ENCODE results near the gene GDA.
"Not testable (repeated sequence)": the region's sequence is repeated elsewhere in the genome, so short reads cannot be mapped to it uniquely, and the experiment has no call there.

GDA gene

GRCh38 chr9:72270359-72270758 lies 121.1 kb downstream of the GDA start:
- H3K9me3 ChIP-seq (ENCODE audit: control insufficient read depth, low read length); H3K36me3 ChIP-seq (ENCODE audit: control insufficient read depth, insufficient read depth, low read length); H3K27me3 ChIP-seq (ENCODE audit: control insufficient read depth, insufficient read depth, low read length, poor library complexity, severe bottlenecking); H3K4me1 ChIP-seq (ENCODE audit: control insufficient read depth, insufficient read depth, low read length); H3K4me3 ChIP-seq (ENCODE audit: insufficient read depth, low read depth, low read length); H3K27ac ChIP-seq (ENCODE audit: insufficient read depth, low read depth, low read length, poor library complexity, severe bottlenecking): not testable (repeated sequence)
- WGBS, 2 experiments = 87 to 95% methylated on average over 3 of the region's 3 CpGs

GRCh38 chr9:72271613-72272478 lies 122.6 kb downstream of the GDA start:
- Histone ChIP-seq H3K36me3 (ENCODE audit: control insufficient read depth, insufficient read depth, low read length) (no peaks in the 10 kb centered on the region), H3K27ac (ENCODE audit: insufficient read depth, low read depth, low read length, poor library complexity, severe bottlenecking) (no peak overlapping the region), H3K4me1 (ENCODE audit: control insufficient read depth, insufficient read depth, low read length) (no peaks in the 10 kb centered on the region), H3K27me3 (ENCODE audit: control insufficient read depth, insufficient read depth, low read length, poor library complexity, severe bottlenecking) (no peaks in the 10 kb centered on the region), H3K4me3 (ENCODE audit: insufficient read depth, low read depth, low read length) (no peak overlapping the region), H3K9me3 (ENCODE audit: control insufficient read depth, low read length) (no peaks in the 10 kb centered on the region)
- WGBS, 2 experiments = 57 to 65% methylated on average over 7 to 9 of the region's 9 CpGs

GRCh38 chr9:72274441-72274840 lies 125.2 kb downstream of the GDA start:
- Histone ChIP-seq H3K4me1 (ENCODE audit: control insufficient read depth, insufficient read depth, low read length) (no peaks in the 10 kb centered on the region), H3K36me3 (ENCODE audit: control insufficient read depth, insufficient read depth, low read length) (no peaks in the 10 kb centered on the region), H3K9me3 (ENCODE audit: control insufficient read depth, low read length) (no peaks in the 10 kb centered on the region), H3K27me3 (ENCODE audit: control insufficient read depth, insufficient read depth, low read length, poor library complexity, severe bottlenecking) (no peaks in the 10 kb centered on the region), H3K4me3 (ENCODE audit: insufficient read depth, low read depth, low read length) (no peak overlapping the region), H3K27ac (ENCODE audit: insufficient read depth, low read depth, low read length, poor library complexity, severe bottlenecking) (no peak overlapping the region)
- WGBS, 2 experiments = 80 to 87% methylated on average over 4 of the region's 4 CpGs

GRCh38 chr9:72274916-72275315 lies 125.7 kb downstream of the GDA start:
- H3K4me3 ChIP-seq (ENCODE audit: insufficient read depth, low read depth, low read length) = no peak overlapping the region
- H3K36me3 ChIP-seq (ENCODE audit: control insufficient read depth, insufficient read depth, low read length) = no peaks in the 10 kb centered on the region
- no peak overlapping the region for H3K27ac ChIP-seq (ENCODE audit: insufficient read depth, low read depth, low read length, poor library complexity, severe bottlenecking)
- H3K27me3 ChIP-seq (ENCODE audit: control insufficient read depth, insufficient read depth, low read length, poor library complexity, severe bottlenecking) = no peaks in the 10 kb centered on the region
- H3K4me1 ChIP-seq (ENCODE audit: control insufficient read depth, insufficient read depth, low read length) = no peaks in the 10 kb centered on the region
- 92 to 93% methylated on average over 3 of the region's 3 CpGs for WGBS, 2 experiments
- H3K9me3 ChIP-seq (ENCODE audit: control insufficient read depth, low read length) = no peaks in the 10 kb centered on the region

- H3K4me3 ChIP-seq (ENCODE audit: insufficient read depth, low read depth, low read length) = no peak overlapping the region
- 92 to 93% methylated on average over 1 of the region's 1 CpG for WGBS, 2 experiments
- H3K36me3 ChIP-seq (ENCODE audit: control insufficient read depth, insufficient read depth, low read length) = no peaks in the 10 kb centered on the region
These were observed 127.2 kb downstream of the GDA start for GRCh38 chr9:72276429-72276828.

GRCh38 chr9:72278959-72279358 lies 129.7 kb downstream of the GDA start:
- Histone ChIP-seq H3K36me3 (ENCODE audit: control insufficient read depth, insufficient read depth, low read length) (no peaks in the 10 kb centered on the region), H3K9me3 (ENCODE audit: control insufficient read depth, low read length) (no peaks in the 10 kb centered on the region), H3K4me3 (ENCODE audit: insufficient read depth, low read depth, low read length) (no peak overlapping the region), H3K27ac (ENCODE audit: insufficient read depth, low read depth, low read length, poor library complexity, severe bottlenecking) (no peak overlapping the region), H3K4me1 (ENCODE audit: control insufficient read depth, insufficient read depth, low read length) (no peaks in the 10 kb centered on the region), H3K27me3 (ENCODE audit: control insufficient read depth, insufficient read depth, low read length, poor library complexity, severe bottlenecking) (no peaks in the 10 kb centered on the region)
- 94 to 100% methylated on average over 2 of the region's 2 CpGs for WGBS, 2 experiments

More at GRCh38 chr9:72276429-72276828, 127.2 kb downstream of the GDA start:
- no peaks in the 10 kb centered on the region for H3K4me1 ChIP-seq (ENCODE audit: control insufficient read depth, insufficient read depth, low read length)
- no peaks in the 10 kb centered on the region for H3K9me3 ChIP-seq (ENCODE audit: control insufficient read depth, low read length)
- no peak overlapping the region for H3K27ac ChIP-seq (ENCODE audit: insufficient read depth, low read depth, low read length, poor library complexity, severe bottlenecking)
- H3K27me3 ChIP-seq (ENCODE audit: control insufficient read depth, insufficient read depth, low read length, poor library complexity, severe bottlenecking) = no peaks in the 10 kb centered on the region

- 35 to 36% methylated on average over 10 to 11 of the region's 11 CpGs for WGBS, 2 experiments
- Histone ChIP-seq H3K27ac (ENCODE audit: insufficient read depth, low read depth, low read length, poor library complexity, severe bottlenecking) (no peak overlapping the region), H3K36me3 (ENCODE audit: control insufficient read depth, insufficient read depth, low read length) (no peaks in the 10 kb centered on the region), H3K4me1 (ENCODE audit: control insufficient read depth, insufficient read depth, low read length) (no peaks in the 10 kb centered on the region), H3K9me3 (ENCODE audit: control insufficient read depth, low read length) (no peaks in the 10 kb centered on the region), H3K27me3 (ENCODE audit: control insufficient read depth, insufficient read depth, low read length, poor library complexity, severe bottlenecking) (no peaks in the 10 kb centered on the region), H3K4me3 (ENCODE audit: insufficient read depth, low read depth, low read length) (no peak overlapping the region)
These were observed 131.8 kb downstream of the GDA start for GRCh38 chr9:72280913-72281500.

GRCh38 chr9:72289401-72289800 lies 140.2 kb downstream of the GDA start:
- Histone ChIP-seq H3K36me3 (ENCODE audit: control insufficient read depth, insufficient read depth, low read length) (no peaks in the 10 kb centered on the region), H3K27ac (ENCODE audit: insufficient read depth, low read depth, low read length, poor library complexity, severe bottlenecking) (no peak overlapping the region), H3K9me3 (ENCODE audit: control insufficient read depth, low read length) (no peaks in the 10 kb centered on the region), H3K4me1 (ENCODE audit: control insufficient read depth, insufficient read depth, low read length) (no peaks in the 10 kb centered on the region), H3K27me3 (ENCODE audit: control insufficient read depth, insufficient read depth, low read length, poor library complexity, severe bottlenecking) (no peaks in the 10 kb centered on the region), H3K4me3 (ENCODE audit: insufficient read depth, low read depth, low read length) (no peak overlapping the region)
- 86 to 87% methylated on average over 2 of the region's 2 CpGs for WGBS, 2 experiments

- no peaks in the 10 kb centered on the region for H3K36me3 ChIP-seq (ENCODE audit: control insufficient read depth, insufficient read depth, low read length)
- no peak overlapping the region for H3K27ac ChIP-seq (ENCODE audit: insufficient read depth, low read depth, low read length, poor library complexity, severe bottlenecking)
- H3K4me3 ChIP-seq (ENCODE audit: insufficient read depth, low read depth, low read length) = no peak overlapping the region
- no peaks in the 10 kb centered on the region for H3K4me1 ChIP-seq (ENCODE audit: control insufficient read depth, insufficient read depth, low read length)
- no peaks in the 10 kb centered on the region for H3K27me3 ChIP-seq (ENCODE audit: control insufficient read depth, insufficient read depth, low read length, poor library complexity, severe bottlenecking)
- H3K9me3 ChIP-seq (ENCODE audit: control insufficient read depth, low read length) = no peaks in the 10 kb centered on the region
- WGBS, 2 experiments = 90 to 96% methylated on average over 2 of the region's 2 CpGs
These were observed 141.1 kb downstream of the GDA start for GRCh38 chr9:72290311-72290710.

- WGBS, 2 experiments = 83 to 89% methylated on average over 5 of the region's 5 CpGs
- not testable (repeated sequence) for H3K4me3 ChIP-seq (ENCODE audit: insufficient read depth, low read depth, low read length)
These were observed 142.3 kb downstream of the GDA start for GRCh38 chr9:72291576-72291975.

More at GRCh38 chr9:72291576-72291975, 142.3 kb downstream of the GDA start:
- H3K27ac ChIP-seq (ENCODE audit: insufficient read depth, low read depth, low read length, poor library complexity, severe bottlenecking); H3K36me3 ChIP-seq (ENCODE audit: control insufficient read depth, insufficient read depth, low read length); H3K27me3 ChIP-seq (ENCODE audit: control insufficient read depth, insufficient read depth, low read length, poor library complexity, severe bottlenecking); H3K4me1 ChIP-seq (ENCODE audit: control insufficient read depth, insufficient read depth, low read length); H3K9me3 ChIP-seq (ENCODE audit: control insufficient read depth, low read length): not testable (repeated sequence)

Measured in ectodermal cell (in vitro differentiated cells).